Activated T-cell treated with anti-CD3 and anti-CD28 coated beads for 24 hours (primary cell): ENCODE results near the gene TCERG1L.
"Not testable (repeated sequence)": the region's sequence is repeated elsewhere in the genome, so short reads cannot be mapped to it uniquely, and the experiment has no call there.

Experiments
- DNase-seq: peaks from one replicate; pipeline ENCODE4 v3.0.0-alpha.2; 2020; ENCODE audit warnings: low read depth

The TCERG1L gene

DNA sequence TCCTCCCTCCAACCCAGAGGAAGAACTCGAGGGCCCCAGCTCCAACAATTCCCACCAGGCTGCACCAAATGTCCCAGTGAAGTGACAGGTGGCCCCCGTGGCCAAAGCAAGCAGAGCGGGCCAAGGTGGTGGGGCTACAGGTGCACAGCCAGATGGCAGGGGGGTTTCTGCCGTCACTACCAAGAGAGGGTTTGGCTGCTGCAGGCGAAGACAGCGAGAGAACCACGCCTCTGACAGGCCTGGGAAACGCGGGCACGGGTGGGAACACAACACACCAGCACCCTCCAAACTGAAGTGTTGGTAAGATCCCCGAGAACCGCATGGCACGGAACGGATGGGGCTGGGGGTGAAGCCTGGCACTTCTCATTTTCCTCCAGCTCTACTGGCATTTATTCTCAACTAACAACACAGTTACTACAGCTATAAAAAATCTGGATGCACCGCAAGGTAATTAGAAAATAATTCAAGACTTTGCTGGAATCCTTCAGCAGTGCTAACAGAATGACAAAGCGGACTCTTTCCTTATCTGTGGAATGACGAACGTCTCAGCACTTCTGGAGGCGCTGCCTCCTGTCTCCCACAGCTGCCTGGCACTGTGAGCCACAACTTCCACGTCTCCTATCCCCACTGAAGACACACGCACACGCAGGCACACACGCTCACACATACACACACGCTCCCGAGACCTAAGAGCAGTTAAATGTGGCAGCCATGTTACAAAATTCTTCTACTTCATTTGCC, 167.9 kb downstream of the TCERG1L start:
- DNase-seq: no peak

DNA sequence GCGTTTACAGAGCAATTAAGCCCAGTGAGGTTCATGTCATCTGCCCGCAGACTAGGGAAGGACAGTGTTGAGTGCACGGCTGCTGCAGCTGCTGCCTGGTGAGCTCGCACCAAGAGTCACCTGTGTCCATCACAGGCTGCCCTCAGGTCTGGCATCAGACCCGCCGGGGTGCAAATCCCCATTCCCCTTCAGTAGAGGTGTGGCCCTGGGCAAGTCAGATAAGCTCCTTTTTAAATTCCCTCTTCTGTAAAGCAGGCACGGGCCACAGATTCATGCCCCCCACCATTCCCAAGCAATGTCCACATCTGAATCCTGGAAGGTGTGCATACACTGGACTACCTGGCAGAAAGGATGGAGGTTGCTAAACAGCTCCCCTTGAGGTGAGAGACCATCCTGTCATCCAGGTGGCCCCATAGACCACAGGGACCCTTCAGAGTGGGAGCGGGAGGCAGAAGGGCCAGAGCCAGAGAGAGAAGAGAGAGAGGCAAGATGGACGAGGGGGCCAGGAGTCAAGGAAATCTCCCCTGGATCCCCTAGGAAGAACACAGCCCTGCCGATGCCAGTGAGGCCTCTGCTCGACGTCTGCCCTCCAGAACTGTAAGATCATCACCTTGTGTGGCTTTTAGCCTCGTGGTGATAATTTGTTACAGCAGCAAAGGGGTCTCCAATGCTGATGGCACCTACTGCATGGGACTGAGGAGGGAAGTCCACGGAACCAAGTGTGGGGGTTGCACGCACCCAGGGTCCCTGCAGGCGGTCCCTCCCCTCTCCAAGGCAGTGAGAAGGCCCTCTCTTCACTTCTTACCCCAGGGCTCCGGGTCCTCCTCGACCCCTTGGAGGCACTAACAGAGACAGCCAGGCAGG, 168.8 kb downstream of the TCERG1L start:
- no peak for DNase-seq

- no peak for DNase-seq
Observed at GRCh38 chr10:131141645-131142516, 169.6 kb downstream of the TCERG1L start.

DNA sequence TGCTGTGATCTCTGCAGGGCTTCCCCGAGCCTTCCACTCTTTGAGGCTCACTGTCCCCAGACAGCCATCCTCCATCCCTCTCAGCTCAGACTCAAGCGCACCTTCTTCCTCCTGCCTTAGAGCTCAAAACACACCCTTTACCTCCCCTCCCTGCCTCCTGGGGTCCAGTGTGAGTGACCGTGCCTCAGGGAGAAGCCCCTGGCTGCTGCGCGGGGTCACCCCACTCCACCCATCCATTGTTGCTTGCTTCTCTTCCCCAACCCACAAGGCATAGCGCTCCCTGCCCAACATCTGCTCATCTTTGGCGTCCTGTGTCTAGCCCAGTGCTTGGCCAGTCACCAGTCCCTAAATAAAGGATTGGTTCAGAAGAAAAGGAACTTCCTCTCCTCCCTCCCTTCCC, 170.3 kb downstream of the TCERG1L start:
- no peak for DNase-seq

DNA sequence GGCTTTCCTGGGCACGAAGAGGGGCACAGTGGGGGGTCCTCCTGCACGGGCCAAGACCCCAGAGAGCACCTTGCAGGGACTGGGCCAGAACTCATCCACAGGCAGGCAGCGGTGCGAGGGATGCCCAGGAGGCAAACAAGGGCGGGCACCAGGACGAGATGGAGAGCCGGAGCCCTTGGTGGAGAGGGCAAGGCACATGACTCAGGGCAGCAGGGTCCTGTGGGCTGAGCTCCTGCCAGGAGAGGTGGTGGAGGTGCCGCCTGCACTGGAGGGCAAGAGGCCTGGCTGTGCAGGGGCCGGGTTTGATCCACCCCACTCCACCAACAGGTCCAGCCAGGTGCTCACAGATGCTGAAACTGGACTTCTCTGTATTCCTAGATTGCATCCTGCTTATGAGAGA, 170.9 kb downstream of the TCERG1L start:
- DNase-seq: no peak

- DNase-seq: no peak
Observed at GRCh38 chr10:131137223-131137622, 174.3 kb downstream of the TCERG1L start.

DNA sequence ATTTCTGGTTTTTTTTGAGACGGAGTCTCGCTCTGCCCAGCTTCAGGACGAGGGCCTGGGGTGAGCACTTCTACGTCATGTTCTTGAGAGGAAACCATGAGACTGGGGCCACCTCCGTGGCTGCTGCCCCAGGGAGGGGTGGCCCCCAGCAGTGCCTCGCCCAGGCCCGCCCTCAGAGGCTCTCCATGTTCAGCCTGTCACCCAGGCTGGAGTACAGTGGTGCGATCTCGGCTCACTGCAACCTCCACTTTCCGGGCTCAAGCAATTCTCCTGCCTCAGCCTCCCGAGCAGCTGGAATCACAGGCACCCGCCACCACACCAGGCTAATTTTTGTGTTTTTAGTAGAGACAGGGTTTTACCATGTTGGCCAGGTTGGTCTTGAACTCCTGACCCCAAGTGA, 175.2 kb downstream of the TCERG1L start:
- DNase-seq: not testable (repeated sequence)

GRCh38 chr10:131135716-131136115, 175.8 kb downstream of the TCERG1L start:
- DNase-seq: no peak

GRCh38 chr10:131134651-131135050, 176.9 kb downstream of the TCERG1L start:
- DNase-seq: no peak

DNA sequence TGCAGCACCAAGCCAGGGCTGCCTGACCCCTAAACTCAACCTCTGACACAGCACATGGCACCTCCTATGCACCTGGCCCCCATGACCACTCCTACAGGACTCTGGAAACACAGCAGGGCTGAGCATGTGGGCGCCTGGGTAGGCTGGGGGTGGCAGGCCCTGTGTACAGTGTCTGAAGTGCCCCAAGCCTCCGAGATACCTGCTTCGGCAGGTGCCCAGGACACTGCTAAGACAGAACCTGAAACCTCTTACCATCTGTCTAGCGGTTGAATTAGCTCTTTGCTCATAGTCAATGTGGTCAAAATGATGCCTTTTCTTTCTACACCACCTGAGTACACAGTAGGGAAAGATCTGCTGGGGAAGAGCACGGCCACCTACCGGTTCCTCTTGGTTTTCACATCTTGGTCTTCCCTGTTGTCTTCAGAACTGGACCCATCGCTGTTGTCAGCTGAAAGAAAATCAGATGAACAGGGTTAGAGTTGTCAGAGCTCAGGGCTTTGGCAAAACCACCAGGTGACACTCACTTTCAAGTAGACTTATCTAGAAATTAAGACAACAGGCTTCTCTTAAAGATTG, 177.4 kb downstream of the TCERG1L start:
- no peak for DNase-seq

DNA sequence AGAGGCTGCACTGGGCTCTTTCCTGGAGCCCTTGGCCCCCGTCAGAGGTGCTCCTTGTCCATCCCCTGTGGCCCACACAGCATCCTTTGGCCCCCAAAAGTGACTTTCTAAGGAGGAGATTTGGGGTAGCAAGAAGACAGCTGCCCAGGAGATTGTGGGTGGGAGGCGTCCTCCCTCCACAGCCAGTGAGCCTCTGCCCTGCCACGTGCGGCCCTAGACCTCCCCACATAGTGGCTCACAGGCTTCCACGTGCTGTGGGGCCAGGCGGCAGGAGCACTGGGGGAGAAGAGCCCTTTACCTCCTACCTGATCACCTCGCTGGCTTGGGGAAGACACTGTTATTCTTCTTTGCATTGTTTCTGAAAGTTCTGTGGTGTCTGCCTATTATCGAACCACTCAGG, 178.8 kb downstream of the TCERG1L start:
- no peak for DNase-seq

GRCh38 chr10:131131726-131132591, 179.6 kb downstream of the TCERG1L start:
- no peak for DNase-seq

DNA sequence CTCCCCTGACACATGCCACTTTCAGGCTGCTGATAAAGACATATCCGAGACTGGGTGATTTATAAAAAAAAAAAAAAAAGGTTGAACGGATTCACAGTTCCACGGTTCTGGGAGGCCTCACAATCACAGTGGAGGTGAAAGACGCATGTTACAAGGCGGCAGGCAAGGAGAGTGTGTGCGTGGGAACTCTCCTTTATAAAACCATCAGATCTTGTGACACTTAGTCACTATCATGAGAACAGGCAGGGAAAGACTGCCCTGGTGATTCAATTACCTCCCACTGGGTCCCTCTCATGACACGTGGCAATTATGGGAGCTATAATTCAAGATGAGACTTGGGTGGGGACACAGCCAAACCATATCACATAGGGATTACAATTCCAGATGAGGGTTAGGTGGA, 181.5 kb downstream of the TCERG1L start:
- DNase-seq: no peak

DNA sequence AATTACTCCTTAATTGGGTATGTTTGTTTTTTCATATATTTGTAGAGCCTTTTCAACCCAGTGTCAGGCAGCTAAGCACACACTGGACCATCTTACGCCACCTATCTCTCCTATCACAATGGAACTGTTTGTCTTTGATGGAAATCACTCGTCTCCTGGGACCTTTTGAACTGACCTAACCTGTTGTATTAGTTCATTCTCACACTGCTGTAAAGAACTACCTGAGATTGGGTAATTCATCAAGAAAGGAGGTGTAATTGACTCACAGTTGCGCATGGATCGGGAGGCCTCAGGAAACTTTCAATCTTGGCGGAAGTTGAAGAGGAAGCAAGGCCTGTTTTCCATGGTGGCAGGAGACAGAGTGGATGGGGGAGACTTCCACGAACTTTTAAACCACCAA, 182.0 kb downstream of the TCERG1L start:
- DNase-seq: no peak

GRCh38 chr10:131128731-131129130, 182.8 kb downstream of the TCERG1L start:
- DNase-seq: no peak

DNA sequence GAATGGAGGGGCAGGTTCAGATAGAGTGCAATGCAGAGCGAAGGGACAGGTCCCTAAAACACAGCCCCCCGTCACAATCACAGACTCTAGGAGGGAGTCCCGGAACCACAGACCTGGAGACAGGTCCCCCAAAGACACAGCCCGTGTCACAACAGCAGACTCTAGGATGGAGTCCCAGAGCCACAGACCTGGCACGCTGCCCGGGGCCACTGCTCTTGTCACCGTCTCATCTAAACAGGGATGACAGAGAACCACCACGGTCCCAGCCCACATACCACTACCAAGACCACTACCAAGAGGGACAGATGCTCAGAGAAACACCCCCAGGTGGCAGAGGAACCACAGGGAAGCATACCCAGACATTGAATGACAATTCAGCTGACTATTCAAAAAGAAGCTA, 183.9 kb downstream of the TCERG1L start:
- DNase-seq: no peak

- no peak for DNase-seq
Observed at GRCh38 chr10:131127138-131127589, 184.4 kb downstream of the TCERG1L start.

GRCh38 chr10:131126321-131127137, 185.0 kb downstream of the TCERG1L start:
- DNase-seq: no peak

DNA sequence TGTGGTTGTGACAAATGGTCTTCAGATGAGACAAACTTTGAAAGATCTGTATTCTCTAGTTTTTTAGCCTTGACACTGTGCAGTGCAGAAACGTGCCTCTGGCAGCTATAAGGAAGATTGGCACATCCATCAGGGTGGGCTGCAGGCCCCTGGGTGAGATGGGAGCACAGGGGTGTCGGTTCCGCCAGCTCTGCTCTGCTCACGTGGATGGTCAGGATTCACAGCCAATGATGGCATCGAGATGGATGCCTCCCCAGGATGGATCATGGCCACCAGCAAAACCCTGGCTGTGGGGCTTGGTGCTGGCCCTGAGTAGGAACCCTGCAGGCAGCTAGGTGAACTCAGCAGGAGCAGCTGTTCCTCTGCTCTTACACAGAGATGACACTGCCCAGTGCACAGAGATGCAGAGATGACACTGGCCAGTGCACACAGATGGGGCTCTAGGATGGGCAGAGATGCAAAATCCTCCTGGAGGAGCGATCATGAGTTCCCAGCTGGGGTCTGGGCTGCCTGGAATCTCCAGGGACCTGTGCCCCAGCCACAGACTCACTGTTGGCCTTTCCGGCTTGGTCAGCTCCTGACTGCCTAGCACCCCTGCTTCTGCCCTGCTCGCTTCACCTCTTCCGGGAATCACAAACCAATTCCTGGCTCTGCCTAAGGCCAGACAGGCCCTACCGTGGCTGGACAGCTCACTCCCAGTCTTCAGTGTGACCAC, 185.9 kb downstream of the TCERG1L start:
- DNase-seq: no peak
